HG02885 (cell line): ENCODE results near the gene GTF2IRD2.
"Not testable (repeated sequence)": the region's sequence is repeated elsewhere in the genome, so short reads cannot be mapped to it uniquely, and the experiment has no call there.

Experiments used
- ATAC-seq: cut with Tn5 transposase; IDR thresholded peaks from one replicate; pipeline ENCODE4 v1.9.1; 2021; ENCODE audit warnings: mild to moderate bottlenecking; ENCODE audit not compliant: unreplicated experiment, poor library complexity

Gene GTF2IRD2

DNA sequence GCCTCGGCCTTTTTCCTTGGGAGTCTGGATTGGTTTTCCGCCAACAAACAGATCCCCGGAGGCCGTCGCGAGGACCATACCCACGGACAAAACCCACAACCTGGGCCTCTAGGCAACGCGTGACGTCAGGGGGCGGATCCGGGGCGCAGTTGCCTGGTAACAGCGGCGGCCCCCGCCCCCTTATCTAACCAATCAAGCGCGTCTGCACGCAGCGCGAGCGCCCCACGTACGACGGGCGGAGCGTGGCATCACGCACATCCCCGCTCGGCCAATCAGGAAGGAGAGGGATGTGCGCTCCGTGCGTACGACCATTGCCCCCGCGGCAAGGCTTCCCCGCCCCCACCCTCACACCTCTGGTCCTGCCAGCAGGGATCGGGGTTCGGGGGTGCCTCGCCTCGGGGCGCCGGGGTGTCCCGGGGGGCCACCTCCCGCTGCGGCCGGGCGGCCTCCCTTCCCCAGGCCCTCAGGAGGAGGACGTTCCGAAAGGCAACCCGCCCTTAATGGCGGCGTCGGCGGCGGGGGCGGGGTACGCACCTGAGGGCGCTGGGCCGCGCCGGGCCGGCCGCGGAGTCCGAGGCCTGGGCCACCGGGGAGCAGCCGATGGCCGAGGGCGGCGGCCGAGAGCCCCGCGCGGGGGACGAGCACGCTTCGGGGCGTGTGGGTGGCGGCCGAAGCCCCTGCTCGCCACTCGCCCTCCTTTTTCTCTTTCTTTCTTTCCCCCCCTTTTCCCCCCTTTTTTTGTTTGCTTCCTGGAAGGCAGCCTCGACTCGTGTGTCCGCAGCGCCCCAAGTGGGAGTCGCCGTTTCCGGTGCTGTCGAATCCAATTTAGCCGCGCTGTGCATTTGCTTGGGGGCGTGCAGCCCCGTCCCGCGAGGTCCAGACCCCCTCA lies at the start of gene GTF2IRD2:
GTF2IRD2 (minus strand) TSS at position 773 of the 889 bp plus-strand sequence. CDS start 15,227 bp downstream, outside the sequence.
- peak; percentile 91 for ATAC-seq

DNA sequence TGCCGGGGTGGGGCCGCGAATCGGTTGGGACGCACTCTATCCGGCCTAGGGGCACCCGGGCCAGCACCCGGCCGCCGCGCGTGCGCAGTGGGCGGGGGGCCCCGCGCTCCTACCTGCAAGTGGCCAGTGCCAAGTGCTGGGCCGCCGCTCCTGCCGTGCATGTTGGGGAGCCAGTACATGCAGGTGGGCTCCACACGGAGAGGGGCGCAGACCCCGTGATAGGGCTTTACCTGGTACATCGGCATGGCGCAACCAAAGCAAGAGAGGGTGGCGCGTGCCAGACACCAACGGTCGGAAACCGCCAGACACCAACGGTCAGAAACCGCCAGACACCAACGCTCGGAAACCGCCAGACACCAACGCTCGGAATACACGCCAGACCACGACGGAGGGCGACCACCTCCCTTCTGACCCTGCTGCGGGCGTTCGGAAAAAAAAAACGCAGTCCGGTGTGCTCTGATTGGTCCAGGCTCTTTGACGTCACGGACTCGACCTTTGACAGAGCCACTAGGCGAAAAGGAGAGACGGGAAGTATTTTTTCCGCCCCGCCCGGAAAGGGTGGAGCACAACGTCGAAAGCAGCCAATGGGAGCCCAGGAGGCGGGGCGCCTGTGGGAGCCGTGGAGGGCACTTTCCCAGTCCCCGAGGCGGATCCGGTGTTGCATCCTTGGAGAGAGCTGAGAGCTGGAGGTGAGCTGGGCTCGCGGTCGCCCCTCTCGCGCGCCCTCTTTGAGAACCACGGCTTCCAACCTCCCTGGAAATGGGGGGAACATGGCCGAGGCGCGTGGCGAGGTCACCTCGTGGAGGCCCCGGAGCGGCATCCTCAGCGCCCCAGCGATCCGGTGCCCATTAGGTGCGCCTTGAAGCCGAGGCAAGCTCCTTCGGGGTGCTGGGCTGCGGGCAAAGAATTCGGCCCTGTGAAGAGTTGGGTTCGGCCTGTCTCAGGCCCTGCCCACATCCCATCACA lies 39.0 kb upstream of the GTF2IRD2 start:
- peak; percentile 84 for ATAC-seq

DNA sequence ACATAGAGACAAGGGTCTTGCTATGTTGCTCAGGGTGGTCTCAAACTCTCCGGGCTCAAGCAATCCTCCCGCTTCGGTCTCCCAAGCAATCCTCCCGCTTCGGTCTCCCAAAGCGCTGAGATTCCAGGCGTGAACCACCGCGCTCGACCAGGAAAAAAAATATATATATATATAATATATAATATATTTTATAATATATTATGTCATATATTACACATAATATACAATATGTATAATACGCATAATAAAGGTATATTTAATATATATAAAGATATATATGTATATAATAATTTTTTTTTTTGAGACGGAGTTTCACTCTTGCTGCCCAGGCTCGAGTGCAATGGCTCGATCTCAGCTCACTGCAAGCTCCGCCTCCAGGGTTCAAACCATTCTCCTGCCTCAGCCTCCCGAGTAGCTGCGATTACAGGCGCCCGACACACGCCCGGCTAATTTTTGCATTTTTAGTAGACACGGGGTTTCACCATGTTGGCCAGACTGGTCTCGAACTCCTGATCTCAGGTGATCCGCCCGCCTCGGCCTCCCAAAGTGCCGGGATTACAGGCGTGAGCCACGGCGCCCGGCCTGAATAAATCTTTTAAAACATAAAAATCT lies 38.2 kb upstream of the GTF2IRD2 start:
- ATAC-seq = not testable (repeated sequence)

DNA sequence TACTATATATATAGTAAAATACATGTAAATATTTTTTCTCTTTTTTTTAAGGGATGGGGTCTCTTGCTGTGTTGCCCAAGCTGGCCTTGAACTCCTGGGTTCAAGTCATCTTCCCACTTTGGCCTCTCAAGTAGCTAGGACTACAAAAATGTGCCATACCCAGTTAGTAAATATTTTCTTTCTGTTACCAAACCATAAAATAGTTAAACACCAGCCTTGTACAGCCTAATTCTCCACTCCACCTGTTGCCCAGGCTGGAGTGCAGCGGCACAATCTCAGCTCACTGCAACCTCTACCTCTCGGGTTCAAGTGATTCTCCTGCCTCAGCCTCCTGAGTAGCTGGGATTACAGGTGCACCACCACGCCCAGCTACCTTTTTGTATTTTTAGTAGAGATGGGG lies 33.9 kb upstream of the GTF2IRD2 start:
- ATAC-seq = not testable (repeated sequence)

DNA sequence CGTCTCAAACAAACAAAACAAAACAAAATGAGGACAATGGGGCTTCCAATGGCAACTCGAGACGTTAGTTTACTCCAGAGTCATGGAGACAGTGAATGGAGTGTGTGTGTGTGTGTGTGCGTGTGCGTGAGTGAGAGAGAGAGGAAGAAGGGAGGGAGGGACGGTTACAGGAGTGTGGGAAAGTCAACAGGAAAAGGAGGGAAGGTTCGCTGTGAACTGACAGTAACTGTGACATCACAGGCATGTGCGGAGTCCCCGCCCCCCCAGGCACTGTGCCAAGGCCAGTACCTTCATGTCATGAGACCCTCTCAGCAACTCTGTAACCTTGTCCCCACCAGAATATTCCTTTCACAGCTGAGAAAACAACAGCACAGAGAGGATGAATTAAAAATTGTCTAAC lies 30.7 kb upstream of the GTF2IRD2 start:
- ATAC-seq = not testable (repeated sequence)

DNA sequence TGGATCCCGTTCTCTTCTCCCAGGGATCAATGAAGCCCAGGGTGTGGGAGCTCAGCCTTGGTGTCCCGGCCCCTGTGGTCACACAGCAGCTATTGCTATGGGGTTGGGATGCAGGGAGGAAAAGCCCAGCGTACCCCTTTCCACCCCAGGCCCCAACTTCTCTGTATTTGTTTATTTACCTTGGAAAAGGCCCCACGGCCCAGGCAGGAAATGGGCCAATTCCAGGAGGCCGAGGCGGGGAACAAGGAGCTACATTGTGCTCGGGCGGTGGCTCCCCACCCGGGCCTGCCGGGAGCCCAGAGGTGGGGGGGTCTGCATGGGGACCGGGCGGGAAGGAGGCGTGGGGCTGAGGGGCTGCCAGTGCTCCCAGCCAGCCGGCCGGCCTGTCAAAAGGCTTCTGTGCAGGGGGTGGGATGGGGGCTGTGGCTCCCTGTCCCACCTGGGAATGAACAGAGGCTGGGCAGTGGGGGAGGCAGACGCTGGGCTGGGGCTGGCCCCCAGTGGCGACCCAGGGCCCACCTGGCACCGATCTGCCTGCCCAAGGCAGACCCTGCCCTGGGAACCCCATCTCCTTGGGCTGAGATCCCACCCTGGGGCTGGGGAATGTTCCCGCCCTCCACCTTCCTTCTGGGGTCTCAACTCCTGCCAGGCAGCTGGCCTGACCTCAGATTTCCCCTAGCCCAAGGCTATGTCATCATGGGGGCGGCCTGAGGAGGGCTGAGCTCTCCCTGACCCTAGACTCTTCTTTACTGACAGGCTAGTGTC lies 23.5 kb upstream of the GTF2IRD2 start:
- ATAC-seq = not testable (repeated sequence)

DNA sequence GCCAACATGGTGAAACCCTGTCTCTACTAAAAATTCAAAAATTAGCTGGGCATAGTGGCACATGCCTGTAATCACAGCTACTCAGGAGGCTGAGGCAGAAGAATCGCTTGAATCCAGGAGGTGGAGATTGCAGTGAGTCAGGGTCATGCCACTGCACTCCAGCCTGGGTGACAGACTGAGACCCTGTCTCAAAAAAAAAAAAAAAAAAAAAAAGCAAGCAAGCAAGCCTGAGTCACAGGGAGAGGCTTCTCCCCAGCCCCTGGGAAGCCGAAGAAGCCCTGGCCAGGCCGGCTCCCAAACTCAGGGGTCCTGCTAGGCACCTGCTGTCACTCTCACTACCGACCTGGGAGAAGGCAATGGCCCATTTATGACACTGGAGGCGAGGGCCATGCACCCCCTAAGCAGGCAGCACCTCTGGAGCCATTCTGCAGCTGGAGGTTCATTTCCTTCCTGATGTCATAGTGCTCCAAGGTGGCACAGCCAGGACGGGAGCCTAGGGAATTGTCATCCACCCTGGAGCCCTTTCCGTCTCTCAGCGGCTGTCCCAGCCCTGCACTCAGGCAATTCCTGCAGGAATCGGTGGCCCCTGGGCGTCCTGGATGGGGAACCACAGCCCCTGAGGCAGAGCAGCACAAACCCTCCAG lies 22.8 kb upstream of the GTF2IRD2 start:
- ATAC-seq = not testable (repeated sequence)

DNA sequence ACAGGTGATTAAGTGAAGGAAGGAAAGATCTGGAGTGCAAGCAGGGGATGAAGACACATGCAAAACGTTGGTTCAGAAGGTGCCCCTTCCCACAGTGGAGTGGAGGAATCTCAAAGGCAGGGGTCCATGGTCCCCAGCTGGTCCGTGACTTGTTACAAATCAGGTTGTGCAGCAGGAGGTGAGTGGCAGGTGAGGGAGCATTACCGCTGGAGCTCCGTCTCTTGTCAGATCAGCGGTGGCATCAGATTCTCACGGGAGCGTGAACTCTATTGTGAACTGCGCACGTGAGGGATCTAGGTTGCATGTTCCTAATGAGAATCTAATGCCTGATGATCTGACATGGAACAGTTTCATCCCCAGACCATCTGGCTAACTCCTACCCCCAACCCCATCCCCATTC lies 21.1 kb upstream of the GTF2IRD2 start:
- not testable (repeated sequence) for ATAC-seq

DNA sequence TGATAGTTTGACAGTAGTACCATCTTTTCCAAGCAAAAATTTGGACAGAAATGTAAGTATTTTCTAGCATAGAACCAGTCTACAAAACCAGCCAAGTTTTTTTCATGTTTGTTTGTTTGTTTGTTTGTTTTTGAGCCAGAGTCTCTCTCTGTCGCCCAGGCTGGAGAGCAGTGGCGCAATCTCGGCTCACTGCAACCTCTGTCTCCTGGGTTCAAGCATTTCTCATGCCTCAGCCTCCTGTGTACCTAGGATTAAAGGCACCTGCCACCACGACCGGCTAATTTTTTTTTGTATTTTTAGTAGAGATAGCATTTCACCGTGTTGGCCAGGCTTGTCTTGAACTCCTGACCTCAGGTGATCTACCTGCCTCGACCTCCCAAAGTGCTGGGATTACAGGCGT lies 14.4 kb upstream of the GTF2IRD2 start:
- not testable (repeated sequence) for ATAC-seq

DNA sequence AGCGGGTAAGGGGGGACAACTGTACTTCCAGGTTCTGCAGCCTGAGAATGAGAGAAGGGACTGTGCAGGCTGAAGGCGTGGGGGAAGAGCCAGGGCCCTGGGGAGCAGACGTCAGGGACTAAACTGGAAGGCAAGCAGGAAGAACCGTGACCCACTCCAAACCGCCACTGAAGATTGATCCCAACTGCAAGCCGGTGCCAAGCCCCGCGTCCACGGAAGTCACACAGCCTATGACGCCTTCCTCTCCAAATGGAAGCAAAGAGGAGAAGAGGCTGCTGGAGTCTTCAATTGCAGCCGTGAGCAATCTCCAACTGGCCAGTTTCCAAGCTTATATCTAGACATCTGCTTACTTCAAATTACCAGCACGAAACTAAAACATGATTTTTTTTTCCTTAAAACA lies 1.6 kb downstream of the GTF2IRD2 start:
- ATAC-seq = not testable (repeated sequence)

DNA sequence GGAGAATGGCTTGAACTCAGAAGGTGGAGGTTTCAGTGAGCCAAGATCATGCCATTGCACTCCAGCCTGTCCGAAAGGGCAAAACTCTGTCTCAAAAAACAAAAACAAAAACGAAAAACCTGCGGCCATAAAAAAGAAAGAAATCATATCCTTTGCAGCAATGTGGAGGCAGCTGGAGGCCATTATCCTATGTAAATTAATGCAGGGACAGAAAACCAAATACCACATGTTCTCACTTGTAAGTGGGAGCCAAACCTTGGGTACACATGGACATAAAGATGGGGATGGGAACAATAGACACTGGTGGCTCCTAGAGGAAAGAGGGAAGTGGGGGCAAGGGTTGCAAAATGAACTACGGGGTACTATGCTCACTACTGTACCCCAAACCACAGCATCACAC lies 21.0 kb downstream of the GTF2IRD2 start:
- ATAC-seq = not testable (repeated sequence)

DNA sequence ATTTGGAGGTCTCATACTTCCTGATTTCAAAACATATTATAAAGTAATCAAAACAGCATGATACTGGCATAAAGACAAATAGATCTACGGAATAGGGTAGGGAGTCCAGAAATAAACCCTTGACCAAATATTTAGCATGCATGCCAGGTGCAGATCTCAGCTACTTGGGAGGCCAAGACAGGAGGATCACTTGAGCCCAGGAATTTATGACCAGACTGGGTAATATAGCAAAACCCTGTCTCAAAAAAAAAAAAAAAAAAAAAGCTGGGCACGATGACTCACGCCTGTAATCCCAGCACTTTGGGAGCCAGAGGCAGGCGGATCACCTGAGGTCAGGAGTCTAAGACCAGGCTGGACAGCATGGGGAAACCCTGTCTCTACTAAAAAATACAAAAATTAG lies 21.4 kb downstream of the GTF2IRD2 start:
- not testable (repeated sequence) for ATAC-seq

DNA sequence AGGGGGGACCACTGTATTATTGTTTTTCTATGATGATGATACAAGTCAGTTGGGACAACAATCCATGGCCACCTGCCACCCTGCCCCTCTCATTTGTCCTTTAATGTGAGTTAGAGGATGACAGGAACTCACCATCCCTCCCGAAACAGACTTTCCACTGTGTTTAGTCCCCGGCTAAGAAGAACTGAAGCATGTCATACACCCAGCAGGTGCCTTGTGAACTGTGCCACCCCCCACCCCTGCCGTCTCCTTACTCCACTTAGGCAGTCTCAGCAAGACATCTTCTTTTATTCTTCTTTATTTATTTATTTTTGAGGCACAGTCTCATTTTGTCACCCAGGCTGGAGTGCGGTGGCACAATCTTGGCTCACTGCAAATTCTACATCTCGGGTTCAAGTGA lies 30.1 kb downstream of the GTF2IRD2 start:
- ATAC-seq = not testable (repeated sequence)

DNA sequence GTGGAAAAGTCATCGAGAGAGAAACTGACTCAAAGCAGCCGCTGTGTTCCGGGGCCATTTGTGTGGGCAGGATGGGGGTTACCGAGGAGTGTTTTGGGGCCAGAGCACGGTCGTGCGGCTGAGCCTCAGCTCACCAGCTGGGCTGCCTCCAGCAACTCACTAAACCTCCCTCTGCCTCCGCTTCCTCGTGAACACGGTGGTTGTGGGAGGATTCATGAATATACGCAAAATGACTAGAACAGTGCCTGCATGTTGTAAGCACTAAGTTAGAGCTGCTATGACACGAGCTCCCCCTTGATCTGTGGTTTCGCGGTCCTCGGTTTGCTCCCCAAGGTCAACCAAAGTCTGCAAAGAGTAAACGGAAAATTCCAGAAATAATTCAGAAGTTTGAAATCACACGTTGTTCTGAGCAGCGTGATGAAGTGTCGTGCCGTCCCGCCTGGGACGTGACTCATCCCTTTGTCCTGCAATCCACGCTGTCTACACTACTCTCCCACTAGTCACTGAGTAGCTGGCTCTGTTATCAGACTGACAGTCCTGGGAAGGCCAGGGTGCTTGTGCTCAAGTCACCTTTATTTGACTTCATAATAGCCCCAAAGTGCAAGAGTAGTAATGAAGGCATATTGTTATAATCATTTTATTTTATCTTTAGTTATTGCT lies 31.1 kb downstream of the GTF2IRD2 start:
- peak; percentile 94 for ATAC-seq

DNA sequence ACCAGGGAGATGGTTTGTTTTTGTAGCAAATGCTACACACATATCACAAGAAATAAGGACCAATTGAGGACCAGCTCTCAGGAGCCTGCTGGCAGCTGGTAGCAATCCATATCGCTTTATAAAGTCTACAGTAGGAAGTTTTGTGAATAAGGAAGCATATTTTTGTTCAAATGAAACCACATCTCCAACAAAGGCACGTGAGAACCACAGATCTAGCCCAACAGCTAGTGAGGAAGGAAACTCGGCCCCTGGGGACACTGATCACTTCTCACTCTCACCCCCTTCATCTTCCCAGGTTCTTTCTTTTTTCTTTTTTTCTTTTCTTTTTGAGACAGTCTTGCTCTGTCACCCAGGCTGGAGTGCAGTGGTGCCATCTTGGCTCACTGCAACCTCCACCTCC lies 35.5 kb downstream of the GTF2IRD2 start:
- ATAC-seq = not testable (repeated sequence)

DNA sequence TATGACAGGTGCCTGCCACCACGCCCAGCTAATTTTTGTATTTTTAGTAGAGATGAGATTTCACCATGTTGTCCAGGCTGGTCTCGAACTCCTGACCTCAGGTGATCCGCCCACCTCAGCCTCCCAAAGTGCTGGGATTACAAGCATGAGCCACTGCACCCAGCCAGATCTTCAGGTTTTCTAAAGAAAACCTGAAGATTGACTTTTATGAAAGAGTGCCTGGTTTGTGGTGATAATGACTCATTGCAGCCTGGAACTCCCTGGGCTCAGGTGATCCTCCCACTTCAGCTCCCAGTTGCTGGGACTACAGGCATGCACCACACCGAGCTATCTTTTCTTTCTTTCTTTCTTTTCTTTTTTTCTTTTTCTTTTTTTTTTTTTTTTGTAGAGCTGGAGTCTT lies 52.8 kb downstream of the GTF2IRD2 start:
- ATAC-seq = not testable (repeated sequence)

DNA sequence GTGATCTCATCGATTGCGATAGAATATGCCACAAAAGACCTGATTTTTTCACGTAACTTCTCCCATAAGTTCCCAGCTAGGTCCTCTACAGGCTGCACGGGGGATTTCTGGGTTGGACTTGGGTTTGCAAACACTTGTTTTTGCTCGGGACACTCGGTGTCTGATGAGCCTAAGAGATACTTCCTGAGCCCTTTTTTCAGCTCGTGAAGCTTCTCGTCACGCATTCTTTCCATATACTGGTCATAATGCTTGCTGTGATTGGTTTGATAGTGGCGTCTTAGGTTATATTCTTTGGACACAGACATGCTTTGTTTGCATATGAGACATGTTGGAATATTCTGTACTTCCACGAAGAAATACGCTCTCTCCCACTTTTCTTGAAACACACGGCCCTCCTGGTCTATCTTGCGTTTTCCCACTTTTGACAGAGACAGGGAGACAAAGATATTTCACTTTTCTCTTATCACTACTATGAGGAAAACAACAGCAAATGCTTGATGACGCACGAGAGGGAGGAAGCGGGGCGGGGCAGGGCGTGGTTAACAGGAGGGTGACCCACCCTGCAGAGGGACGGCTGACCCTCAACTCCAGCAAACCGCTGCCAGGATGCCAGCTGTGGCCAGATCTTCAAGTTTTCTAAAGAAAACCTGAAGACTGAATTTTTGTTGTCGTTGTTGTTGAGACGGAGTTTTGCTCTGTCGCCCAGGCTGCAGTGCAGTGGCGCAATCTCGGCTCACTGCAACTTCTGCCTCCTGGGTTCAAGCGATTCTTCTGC lies 53.4 kb downstream of the GTF2IRD2 start:
- not testable (repeated sequence) for ATAC-seq

DNA sequence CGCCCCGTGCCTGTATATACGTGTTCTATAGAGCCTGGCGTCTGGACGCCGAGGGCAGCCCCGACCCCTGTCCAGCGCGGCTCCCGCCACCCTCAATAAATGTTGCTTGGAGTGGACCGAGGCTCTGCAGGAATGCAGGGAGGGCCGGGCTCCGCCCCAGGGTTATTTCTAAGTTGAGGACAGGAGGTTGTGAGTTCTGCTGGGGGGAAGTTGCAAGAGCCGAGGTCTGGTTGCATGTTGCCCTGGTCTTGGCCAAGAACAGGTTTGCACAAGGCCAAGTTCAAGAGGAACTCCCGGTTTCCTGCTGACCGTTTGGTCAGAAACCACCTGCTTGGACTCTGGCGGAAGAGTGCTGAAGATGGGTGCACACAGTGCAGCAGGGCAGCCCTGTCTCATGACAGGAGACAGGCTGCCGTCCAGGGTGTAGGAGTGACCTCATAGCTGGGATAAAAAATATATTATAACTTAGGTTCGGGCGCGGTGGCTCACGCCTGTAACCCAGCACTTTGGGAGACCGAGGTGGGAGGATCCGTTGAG lies 62.1 kb downstream of the GTF2IRD2 start:
- ATAC-seq = not testable (repeated sequence)
